ENCODE results near the gene GNRH2. TPM values are rescaled to one million over a fixed set of nuclear protein-coding genes. Genes with fewer than 3 reads are reported as not detected.
"Not testable (repeated sequence)": the region's sequence is repeated elsewhere in the genome, so short reads cannot be mapped to it uniquely, and the experiment has no call there.

The GNRH2 gene
- total RNA-seq, 4 donors from 2014 or later = not detected

DNA sequence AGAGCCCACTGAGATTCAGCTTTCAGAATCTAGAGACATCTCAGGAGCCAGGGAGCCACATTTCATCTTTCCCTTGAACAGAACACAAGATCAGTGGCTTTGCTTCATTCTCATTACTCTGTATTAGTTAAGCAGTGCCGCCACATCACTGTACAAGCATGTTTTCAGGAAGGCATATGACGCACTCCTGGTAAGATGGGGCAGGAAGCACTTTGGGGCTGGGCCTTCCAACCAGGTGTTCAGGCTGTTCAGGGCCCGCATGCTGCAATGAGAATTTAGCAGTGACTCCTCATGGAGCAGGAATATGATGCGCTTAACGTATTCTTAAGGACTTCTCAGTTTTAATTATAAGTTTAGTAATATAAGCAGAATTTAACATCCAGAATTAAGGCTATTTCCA, 29.7 kb upstream of the GNRH2 start:
- no peak for ATAC-seq (ENCODE audit: low FRiP score)
- TF ChIP-seq, protein P1, sequence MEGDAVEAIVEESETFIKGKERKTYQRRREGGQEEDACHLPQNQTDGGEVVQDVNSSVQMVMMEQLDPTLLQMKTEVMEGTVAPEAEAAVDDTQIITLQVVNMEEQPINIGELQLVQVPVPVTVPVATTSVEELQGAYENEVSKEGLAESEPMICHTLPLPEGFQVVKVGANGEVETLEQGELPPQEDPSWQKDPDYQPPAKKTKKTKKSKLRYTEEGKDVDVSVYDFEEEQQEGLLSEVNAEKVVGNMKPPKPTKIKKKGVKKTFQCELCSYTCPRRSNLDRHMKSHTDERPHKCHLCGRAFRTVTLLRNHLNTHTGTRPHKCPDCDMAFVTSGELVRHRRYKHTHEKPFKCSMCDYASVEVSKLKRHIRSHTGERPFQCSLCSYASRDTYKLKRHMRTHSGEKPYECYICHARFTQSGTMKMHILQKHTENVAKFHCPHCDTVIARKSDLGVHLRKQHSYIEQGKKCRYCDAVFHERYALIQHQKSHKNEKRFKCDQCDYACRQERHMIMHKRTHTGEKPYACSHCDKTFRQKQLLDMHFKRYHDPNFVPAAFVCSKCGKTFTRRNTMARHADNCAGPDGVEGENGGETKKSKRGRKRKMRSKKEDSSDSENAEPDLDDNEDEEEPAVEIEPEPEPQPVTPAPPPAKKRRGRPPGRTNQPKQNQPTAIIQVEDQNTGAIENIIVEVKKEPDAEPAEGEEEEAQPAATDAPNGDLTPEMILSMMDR (IDR thresholded peaks at IDR 0.05) = no peak
- DNase-seq (ENCODE audit: low spot score) = no peak

DNA sequence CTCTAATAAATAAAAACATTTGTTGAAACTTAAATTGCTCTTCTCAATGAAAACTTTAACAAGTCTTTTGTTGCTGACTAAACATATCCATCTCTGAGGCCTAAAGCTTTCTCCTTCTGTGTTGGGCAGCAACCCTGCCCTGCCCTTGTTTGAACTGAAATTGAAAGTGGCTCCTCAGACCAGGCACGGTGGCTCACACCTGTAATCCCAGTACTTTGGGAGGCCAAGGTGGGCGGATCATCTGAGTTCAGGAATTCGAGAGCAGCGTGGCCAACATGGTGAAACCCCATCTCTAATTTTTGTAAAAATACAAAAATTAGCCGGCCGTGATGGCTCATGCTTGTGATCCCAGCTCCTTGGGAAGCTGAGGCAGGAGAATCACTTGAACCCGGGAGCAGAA, 29.2 kb upstream of the GNRH2 start:
- TF ChIP-seq, protein P1 (IDR thresholded peaks at IDR 0.05) = no peak
- ATAC-seq (ENCODE audit: low FRiP score) = no peak
- DNase-seq (ENCODE audit: low spot score) = no peak

DNA sequence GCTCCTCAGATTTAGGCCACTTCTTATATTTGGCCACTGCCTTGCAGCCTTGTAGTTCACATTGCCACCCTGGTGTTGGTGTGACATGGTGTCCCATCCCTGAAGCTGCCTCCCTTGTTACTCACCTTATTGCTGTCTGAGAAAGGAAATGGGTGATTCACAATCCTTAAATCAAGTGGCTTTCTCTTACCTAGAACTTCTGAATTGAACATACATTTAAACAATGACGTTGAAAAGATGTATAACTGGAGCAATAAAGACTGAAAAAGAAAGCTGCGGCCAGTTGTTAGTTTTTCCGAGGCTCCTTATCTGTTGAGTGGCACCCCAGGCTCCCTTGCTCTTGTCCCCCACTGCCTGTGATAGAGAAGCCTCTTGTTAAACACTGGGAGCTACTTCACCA, 28.8 kb upstream of the GNRH2 start:
- no peak for ATAC-seq (ENCODE audit: low FRiP score)

DNA sequence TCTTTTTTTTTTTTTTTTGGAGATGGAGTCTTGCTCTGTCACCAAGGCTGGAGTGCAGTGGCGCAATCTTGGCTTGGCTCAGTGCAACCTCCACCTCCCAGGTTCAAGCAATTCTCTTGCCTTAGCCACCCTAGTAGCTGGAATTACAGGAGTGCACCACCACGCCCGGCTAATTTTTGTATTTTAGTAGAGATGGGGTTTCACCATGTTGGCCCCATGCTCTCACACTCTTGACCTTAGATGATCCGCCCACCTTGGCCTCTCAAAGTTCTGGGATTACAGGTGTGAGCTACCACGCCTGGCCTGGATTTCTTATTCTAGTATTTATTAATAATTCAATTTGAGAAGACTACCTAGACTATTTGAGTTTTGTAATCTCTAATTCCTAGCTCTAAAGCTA, 28.1 kb upstream of the GNRH2 start:
- not testable (repeated sequence) for DNase-seq (ENCODE audit: low spot score); ATAC-seq (ENCODE audit: low FRiP score)

More for the DNA sequence above, 28.8 kb upstream of the GNRH2 start:
- TF ChIP-seq, protein P1 (IDR thresholded peaks at IDR 0.05) = no peak
- no peak for DNase-seq (ENCODE audit: low spot score)

DNA sequence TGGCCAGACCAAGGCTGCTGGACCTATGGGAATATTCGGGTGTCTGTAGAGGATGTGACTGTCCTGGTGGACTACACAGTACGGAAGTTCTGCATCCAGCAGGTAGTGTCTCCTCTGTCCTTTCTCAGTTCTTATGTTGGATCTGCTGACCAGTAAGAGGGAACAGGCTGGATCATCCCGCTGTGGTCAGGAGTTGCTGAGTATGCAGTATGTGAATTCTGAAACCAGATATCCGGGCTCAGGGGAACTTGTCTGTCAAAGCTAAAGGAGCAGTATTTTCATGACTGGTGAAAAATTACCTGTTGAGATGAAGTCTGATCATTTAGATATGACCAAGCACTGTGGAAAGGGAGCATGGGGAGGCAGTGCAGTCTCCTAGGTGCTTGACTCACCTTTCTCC, 22.1 kb upstream of the GNRH2 start:
- TF ChIP-seq, protein P1 (IDR thresholded peaks at IDR 0.05) = no peak
- DNase-seq (ENCODE audit: low spot score) (no peak), ATAC-seq (ENCODE audit: low FRiP score) (no peak)

DNA sequence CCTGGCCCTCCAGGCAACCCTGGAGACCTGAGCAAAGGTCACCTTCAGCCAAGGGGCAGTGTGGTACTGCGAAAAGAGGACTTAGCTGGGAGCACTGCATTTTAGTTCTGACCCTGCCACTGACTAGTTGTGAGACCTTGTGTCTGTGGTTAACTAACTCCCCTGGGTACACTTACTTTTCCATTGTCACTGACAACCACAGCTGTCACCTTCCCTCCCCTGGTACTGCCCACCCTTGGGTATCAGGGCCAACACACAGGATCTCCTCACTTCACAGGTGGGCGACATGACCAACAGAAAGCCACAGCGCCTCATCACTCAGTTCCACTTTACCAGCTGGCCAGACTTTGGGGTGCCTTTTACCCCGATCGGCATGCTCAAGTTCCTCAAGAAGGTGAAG, 21.6 kb upstream of the GNRH2 start:
- TF ChIP-seq, protein P1 (IDR thresholded peaks at IDR 0.05) = no peak
- no peak for ATAC-seq (ENCODE audit: low FRiP score)
- DNase-seq (ENCODE audit: low spot score) = no peak

DNA sequence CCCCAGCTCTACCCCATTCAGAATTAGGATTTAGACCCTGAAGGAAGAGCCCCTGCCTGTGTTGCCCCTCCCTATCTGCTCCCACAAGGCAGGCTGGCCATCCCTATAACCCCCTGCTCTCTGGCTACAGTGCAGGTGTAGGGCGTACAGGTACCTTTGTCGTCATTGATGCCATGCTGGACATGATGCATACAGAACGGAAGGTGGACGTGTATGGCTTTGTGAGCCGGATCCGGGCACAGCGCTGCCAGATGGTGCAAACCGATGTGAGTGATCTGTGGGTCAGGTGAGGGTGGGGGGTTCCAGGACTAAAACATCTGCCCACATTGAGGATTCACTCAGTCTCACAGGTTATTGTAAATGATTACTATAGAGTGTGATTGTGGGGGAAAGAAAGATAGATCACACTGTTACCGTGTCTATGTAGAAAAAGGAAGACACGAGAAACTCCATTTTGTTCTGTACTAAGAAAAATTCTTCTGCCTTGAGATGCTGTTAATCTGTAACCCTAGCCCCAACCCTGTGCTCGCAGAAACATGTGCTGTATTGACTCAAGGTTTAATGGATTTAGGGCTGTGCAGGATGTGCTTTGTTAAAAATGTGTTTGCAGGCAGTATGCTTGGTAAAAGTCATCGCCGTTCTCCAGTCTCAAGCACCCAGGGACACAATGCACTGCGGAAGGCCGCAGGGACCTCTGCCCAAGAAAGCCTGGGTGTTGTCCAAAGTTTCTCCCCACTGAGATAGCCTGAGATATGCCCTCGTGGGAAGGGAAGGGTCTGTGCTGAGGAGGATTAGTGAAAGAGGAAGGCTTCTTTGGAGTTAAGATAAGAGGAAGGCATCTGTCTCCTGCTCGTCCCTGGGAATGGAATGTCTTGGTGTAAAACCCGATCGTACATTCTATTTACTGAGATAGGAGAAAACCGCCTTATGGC, 20.6 kb upstream of the GNRH2 start:
- DNase-seq (ENCODE audit: low spot score); ATAC-seq (ENCODE audit: low FRiP score): not testable (repeated sequence)

DNA sequence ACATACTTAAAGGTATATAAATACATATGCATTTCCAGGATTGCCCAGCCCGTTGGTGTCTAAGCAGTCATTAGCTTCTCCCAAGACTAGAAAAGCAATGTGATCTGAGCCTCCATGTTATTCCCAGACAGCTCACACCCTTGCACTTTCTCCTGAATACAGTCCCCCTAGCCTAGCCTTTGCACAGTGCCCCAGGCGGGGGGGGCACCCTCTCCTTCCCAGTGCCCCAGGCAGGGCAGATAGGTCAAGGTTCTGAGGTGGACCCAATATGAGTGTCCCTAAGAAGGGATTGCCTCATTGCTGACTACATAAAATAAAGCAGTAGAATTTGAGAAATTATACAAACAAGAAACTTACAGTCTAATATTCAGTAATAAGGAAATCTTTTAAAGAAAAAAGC, 15.4 kb upstream of the GNRH2 start:
- TF ChIP-seq, protein P1 (IDR thresholded peaks at IDR 0.05) = no peak
- ATAC-seq (ENCODE audit: low FRiP score) (no peak), DNase-seq (ENCODE audit: low spot score) (no peak)

All from omental fat pad (tissue), 4 donors.